ENCODE data around the gene PROSER3. TPM values are rescaled to one million over a fixed set of nuclear protein-coding genes. Genes with fewer than 3 reads are reported as not detected.

The PROSER3 gene
- polyA plus RNA-seq (2013, experiment 1 of 2) = 27.4 TPM
- 27.4 TPM for polyA plus RNA-seq (2013, experiment 2 of 2)

DNA sequence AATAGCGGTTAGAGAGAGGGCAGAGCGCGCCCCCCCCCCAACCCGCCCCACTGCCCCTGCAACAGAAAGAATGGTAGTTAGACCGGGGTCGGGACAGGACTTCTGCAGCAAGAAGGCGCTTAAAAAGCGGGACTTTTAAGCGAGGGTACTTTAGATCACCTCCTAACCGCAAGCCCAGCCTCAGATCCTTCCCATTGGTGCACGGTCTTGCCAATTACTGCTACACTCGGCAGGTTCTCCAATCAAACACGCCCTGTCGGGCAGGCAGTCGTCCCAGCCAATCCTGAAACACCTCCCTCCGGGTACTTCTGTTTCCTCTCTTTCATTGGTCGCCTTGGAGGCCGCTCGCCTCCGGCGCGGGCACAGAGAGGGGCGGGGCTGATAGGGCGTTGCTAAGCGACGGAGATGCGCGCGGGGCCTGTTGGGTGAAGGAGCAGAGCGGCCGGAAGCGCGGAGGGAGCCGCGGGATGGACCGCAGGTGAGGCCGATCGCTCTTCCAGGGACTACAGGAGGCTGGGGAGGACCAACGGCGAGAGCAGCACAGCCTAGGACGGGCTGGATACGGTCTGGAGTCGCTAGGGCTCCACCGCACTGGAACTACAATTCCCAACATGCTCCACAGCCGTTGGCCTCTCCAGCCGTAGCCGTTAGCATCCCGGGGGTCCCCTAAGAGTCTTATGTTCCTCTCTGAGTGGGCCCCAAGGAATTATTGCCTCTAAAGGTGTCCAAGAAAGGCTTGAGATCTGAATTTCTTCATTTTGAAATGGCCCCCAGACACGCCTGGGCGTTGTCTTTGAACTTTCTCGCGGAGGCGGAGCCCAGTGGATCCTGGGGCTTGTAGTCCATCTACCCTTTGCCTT lies at the start of gene PROSER3:
Gene PROSER3, plus strand, starts transcription at position 428 of the 860 bp plus-strand sequence. Its CDS starts 40 bp downstream, at position 468.
- Histone ChIP-seq H3K9me3 (ENCODE audit: control insufficient read depth, low read length) (no peaks in the 10 kb centered on the region), H3K27ac (ENCODE audit: low read depth, low read length, severe bottlenecking) (peak within 1 kb of the TSS; percentile 98), H3K4me3 (ENCODE audit: extremely low read depth, insufficient read depth, low read length, poor library complexity, severe bottlenecking) (peak within 1 kb of the TSS; percentile 93), H3K4me1 (ENCODE audit: control insufficient read depth, insufficient read depth, low read length, poor library complexity, severe bottlenecking) (peaks cover 18% of the 10 kb centered on the region), H3K36me3 (ENCODE audit: control insufficient read depth, insufficient read depth, low read length) (peaks cover 61% of the 10 kb centered on the region)
- WGBS, 2 experiments (ENCODE audit: insufficient coverage in 2 of 2) = 0% methylated on average over 41 to 49 of the region's 53 CpGs

DNA sequence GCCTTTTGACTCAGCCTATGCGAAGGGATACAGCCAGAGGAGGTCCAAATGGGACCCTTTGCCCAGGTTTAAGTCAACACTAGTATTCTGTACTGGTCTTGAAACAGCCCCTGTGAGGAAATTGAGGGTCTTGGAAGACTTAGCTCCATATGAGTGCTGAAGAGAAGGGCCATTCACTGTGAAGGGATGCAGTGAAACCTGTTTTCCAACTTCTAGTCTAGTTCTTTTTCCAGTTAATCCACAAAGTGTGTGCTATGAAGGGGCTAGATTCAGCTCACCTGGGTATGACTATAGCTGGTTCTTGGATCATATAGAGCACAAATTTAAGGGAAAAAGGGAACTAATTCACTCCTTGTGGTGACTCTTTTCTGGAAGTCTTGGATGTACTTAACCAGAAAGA lies 49.6 kb upstream of the PROSER3 start:
- no peak overlapping the region for H3K4me3 ChIP-seq (ENCODE audit: extremely low read depth, insufficient read depth, low read length, poor library complexity, severe bottlenecking)
- H3K36me3 ChIP-seq (ENCODE audit: control insufficient read depth, insufficient read depth, low read length) = no peaks in the 10 kb centered on the region
- WGBS, 2 experiments (ENCODE audit: insufficient coverage in 2 of 2) = 67% methylated on average over 1 of the region's 1 CpG; no CpG with 5 or more reads in 1 of the 2 experiments
- no peaks in the 10 kb centered on the region for H3K9me3 ChIP-seq (ENCODE audit: control insufficient read depth, low read length)
- peaks cover 4% of the 10 kb centered on the region for H3K4me1 ChIP-seq (ENCODE audit: control insufficient read depth, insufficient read depth, low read length, poor library complexity, severe bottlenecking)
- no peak overlapping the region for H3K27ac ChIP-seq (ENCODE audit: low read depth, low read length, severe bottlenecking)

DNA sequence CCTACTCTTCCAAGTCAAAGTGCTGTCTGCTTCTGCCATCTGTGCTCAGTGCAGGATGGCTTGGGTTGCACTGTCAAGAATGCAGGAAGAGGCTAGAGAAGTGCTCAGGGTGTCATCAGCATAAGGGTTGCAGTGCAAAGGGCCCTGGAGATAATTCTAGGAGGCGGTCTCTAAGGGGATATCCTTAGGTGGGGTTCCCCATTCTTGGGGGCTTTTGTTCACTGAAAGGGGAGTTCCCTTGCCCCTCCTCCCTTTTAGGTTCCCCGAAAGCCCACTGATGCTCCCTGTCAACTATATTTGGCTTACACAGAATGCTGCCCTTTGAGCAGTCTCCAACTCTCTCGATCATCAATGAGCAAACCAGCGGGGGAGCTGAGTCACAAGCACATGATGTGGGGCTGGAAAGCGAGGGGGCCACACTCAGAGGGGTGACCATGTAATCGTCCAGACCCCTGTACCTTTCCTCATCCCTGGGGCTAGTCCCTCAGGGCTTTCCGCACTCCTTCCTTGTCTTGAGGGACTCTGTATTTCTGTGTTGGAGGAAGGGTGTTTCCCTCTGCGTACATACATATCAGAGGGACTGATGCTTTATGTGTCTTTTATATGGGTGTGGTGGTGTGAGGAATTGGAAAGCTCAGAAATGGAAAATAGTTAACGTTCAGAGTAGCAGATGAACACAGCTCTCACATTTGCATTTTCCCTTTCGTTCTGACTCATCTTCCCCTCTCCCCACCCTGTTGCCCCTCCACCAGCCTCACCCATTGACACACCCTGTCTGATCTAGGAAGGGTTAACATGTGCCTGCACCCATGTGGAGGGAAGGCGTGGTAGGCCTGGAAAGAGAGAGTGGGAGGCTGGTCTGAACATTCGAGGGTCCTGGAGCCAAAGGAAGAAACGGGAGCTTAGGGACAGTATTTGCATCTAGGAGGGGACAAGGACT lies 46.9 kb upstream of the PROSER3 start:
- WGBS, 2 experiments (ENCODE audit: insufficient coverage in 2 of 2) = 45 to 55% methylated on average over 6 to 8 of the region's 13 CpGs
- Histone ChIP-seq H3K4me1 (ENCODE audit: control insufficient read depth, insufficient read depth, low read length, poor library complexity, severe bottlenecking) (peaks cover 8% of the 10 kb centered on the region), H3K36me3 (ENCODE audit: control insufficient read depth, insufficient read depth, low read length) (no peaks in the 10 kb centered on the region), H3K4me3 (ENCODE audit: extremely low read depth, insufficient read depth, low read length, poor library complexity, severe bottlenecking) (no peak overlapping the region), H3K9me3 (ENCODE audit: control insufficient read depth, low read length) (no peaks in the 10 kb centered on the region), H3K27ac (ENCODE audit: low read depth, low read length, severe bottlenecking) (no peak overlapping the region)

DNA sequence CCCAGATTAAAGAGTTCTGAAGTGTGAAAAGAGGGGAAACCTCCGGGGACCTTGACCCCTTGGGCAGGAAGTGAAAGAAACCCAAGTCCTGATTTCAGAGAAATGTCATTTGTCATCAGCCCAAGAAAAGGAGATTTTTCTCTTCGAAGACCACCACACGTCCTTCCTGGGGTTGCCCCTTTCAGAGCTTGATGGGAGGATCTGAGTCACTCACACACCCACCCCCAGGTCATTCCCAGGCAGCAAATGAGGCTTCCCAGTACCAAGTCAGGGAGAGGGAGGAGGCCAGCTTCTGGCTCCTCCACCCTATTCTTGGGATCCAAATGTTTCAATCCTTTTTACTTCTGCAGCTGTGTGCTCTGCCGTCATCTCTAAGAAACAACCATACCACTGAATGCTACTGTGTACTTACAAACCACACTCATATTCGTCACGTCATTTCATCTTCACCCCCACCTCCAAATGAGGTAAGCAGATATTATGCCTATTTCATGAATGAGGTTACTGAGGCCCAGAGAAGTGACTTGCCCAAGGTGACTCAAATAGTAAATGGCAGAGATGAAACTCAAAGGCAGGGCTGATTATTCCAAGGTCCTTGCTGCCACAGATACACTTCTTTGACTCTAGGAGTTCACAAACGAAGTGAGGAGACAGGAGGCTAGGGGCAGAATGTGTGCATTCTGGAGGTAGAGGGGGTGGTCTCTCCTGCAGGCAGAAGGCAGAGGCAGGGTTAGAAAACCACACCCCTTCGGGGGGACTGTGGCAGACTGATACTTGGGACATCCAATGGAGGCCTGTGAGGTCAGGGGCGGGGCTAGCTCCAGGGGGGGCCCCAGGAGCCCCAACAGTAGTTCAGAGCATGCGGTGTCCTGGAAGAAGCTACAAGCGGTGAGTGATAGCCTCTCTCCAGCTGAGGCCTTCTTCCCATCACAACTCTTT lies 45.1 kb upstream of the PROSER3 start:
- Histone ChIP-seq H3K4me1 (ENCODE audit: control insufficient read depth, insufficient read depth, low read length, poor library complexity, severe bottlenecking) (peaks cover 8% of the 10 kb centered on the region), H3K9me3 (ENCODE audit: control insufficient read depth, low read length) (no peaks in the 10 kb centered on the region), H3K36me3 (ENCODE audit: control insufficient read depth, insufficient read depth, low read length) (no peaks in the 10 kb centered on the region), H3K27ac (ENCODE audit: low read depth, low read length, severe bottlenecking) (no peak overlapping the region), H3K4me3 (ENCODE audit: extremely low read depth, insufficient read depth, low read length, poor library complexity, severe bottlenecking) (no peak overlapping the region)
- WGBS, 2 experiments (ENCODE audit: insufficient coverage in 2 of 2) = 76 to 87% methylated on average over 6 to 9 of the region's 11 CpGs

DNA sequence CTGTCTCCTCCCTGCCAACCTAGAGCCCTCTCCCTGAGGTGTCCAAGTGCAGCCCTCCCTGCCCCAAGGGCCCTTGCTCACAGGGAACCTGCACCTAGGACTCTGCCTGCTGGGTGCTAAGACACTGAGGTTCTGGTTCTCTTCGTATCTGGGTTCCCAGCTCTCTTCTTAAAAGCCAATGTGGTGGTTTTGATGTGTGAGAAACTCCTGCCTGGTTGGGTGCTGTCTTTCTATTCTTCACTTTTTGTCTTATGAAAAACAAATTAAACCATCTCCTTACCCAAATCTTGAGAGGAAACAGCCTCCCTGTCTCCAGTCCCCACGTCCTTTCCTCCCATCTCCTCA lies 44.5 kb upstream of the PROSER3 start:
- Histone ChIP-seq H3K9me3 (ENCODE audit: control insufficient read depth, low read length) (no peaks in the 10 kb centered on the region), H3K36me3 (ENCODE audit: control insufficient read depth, insufficient read depth, low read length) (no peaks in the 10 kb centered on the region), H3K4me1 (ENCODE audit: control insufficient read depth, insufficient read depth, low read length, poor library complexity, severe bottlenecking) (peaks cover 8% of the 10 kb centered on the region), H3K27ac (ENCODE audit: low read depth, low read length, severe bottlenecking) (no peak overlapping the region), H3K4me3 (ENCODE audit: extremely low read depth, insufficient read depth, low read length, poor library complexity, severe bottlenecking) (no peak overlapping the region)
- WGBS, 2 experiments (ENCODE audit: insufficient coverage in 2 of 2) = 57 to 100% methylated on average over 1 of the region's 2 CpGs

DNA sequence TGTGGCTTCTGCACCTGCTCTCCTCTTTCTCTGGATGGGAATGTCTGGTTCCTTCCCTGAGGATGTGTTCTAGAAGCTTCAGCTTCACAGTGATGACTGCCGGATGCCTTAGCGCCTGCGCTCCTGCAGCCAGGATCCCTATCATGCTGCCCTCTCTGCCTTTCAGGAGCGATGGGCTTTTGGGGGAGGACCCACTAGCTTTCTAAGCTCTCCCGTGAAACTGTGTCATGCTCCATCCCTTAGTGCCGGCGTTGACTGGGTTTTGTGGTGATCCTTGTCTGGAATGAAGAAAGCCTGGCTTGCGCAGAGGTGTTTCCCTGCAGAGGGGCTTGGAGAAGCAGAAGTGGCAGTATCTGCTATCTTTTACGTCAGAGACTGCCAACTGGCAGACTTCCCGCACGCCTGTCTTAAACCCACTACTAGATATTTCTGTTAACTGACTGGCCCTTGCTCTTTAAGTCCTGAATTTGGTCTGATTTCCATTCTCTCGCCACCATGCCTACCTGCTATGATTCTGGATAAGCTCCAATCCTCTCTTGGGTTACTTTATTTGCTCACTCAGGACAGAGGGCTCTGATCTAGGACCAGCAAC lies 44.0 kb upstream of the PROSER3 start:
- Histone ChIP-seq H3K27ac (ENCODE audit: low read depth, low read length, severe bottlenecking) (no peak overlapping the region), H3K9me3 (ENCODE audit: control insufficient read depth, low read length) (no peaks in the 10 kb centered on the region), H3K4me1 (ENCODE audit: control insufficient read depth, insufficient read depth, low read length, poor library complexity, severe bottlenecking) (peaks cover 8% of the 10 kb centered on the region), H3K4me3 (ENCODE audit: extremely low read depth, insufficient read depth, low read length, poor library complexity, severe bottlenecking) (no peak overlapping the region), H3K36me3 (ENCODE audit: control insufficient read depth, insufficient read depth, low read length) (no peaks in the 10 kb centered on the region)
- WGBS, 2 experiments (ENCODE audit: insufficient coverage in 2 of 2) = 85 to 94% methylated on average over 11 to 12 of the region's 12 CpGs

DNA sequence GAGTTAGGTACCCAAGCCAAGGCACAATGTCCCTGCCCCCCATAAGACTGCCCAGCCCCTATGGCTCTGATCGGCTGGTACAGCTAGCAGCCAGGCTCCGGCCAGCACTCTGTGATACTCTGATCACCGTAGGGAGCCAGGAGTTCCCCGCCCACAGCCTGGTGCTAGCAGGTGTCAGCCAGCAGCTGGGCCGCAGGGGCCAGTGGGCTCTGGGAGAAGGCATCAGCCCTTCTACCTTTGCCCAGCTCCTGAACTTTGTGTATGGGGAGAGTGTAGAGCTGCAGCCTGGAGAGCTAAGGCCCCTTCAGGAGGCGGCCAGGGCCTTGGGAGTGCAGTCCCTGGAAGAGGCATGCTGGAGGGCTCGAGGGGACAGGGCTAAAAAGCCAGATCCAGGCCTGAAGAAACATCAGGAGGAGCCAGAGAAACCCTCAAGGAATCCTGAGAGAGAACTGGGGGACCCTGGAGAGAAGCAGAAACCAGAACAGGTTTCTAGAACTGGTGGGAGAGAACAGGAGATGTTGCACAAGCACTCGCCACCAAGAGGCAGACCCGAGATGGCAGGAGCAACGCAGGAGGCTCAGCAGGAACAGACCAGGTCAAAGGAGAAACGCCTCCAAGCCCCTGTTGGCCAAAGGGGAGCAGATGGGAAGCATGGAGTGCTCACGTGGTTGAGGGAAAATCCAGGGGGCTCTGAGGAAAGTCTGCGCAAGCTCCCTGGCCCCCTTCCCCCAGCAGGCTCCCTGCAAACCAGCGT lies 43.2 kb upstream of the PROSER3 start:
- no peaks in the 10 kb centered on the region for H3K9me3 ChIP-seq (ENCODE audit: control insufficient read depth, low read length)
- WGBS, 2 experiments (ENCODE audit: insufficient coverage in 2 of 2) = 54 to 62% methylated on average over 10 to 14 of the region's 14 CpGs
- no peak overlapping the region for H3K4me3 ChIP-seq (ENCODE audit: extremely low read depth, insufficient read depth, low read length, poor library complexity, severe bottlenecking)
- H3K36me3 ChIP-seq (ENCODE audit: control insufficient read depth, insufficient read depth, low read length) = peaks cover 7% of the 10 kb centered on the region
- peaks cover 8% of the 10 kb centered on the region for H3K4me1 ChIP-seq (ENCODE audit: control insufficient read depth, insufficient read depth, low read length, poor library complexity, severe bottlenecking)
- no peak overlapping the region for H3K27ac ChIP-seq (ENCODE audit: low read depth, low read length, severe bottlenecking)

DNA sequence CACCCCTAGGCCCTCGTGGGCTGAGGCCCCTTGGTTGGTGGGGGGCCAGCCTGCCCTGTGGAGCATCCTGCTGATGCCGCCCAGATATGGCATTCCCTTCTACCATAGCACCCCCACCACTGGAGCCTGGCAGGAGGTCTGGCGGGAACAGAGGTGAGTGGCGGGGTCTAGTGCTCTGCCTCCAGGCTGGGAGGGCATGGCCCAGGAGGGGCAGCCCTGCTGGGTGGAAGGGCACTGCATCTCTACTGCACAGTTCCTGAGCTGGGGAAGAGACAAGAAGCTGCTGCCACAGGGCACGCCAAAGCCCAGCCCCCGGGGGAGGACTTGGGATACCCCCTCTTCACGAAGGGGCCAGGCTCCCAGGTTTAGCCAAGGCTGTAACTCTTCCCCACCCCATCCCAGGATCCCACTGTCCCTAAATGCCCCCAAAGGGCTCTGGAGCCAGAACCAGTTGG lies 42.6 kb upstream of the PROSER3 start:
- H3K9me3 ChIP-seq (ENCODE audit: control insufficient read depth, low read length) = no peaks in the 10 kb centered on the region
- peaks cover 8% of the 10 kb centered on the region for H3K4me1 ChIP-seq (ENCODE audit: control insufficient read depth, insufficient read depth, low read length, poor library complexity, severe bottlenecking)
- no peak overlapping the region for H3K4me3 ChIP-seq (ENCODE audit: extremely low read depth, insufficient read depth, low read length, poor library complexity, severe bottlenecking)
- 80 to 81% methylated on average over 3 of the region's 7 CpGs for WGBS, 2 experiments (ENCODE audit: insufficient coverage in 2 of 2)
- H3K36me3 ChIP-seq (ENCODE audit: control insufficient read depth, insufficient read depth, low read length) = peaks cover 13% of the 10 kb centered on the region
- no peak overlapping the region for H3K27ac ChIP-seq (ENCODE audit: low read depth, low read length, severe bottlenecking)

DNA sequence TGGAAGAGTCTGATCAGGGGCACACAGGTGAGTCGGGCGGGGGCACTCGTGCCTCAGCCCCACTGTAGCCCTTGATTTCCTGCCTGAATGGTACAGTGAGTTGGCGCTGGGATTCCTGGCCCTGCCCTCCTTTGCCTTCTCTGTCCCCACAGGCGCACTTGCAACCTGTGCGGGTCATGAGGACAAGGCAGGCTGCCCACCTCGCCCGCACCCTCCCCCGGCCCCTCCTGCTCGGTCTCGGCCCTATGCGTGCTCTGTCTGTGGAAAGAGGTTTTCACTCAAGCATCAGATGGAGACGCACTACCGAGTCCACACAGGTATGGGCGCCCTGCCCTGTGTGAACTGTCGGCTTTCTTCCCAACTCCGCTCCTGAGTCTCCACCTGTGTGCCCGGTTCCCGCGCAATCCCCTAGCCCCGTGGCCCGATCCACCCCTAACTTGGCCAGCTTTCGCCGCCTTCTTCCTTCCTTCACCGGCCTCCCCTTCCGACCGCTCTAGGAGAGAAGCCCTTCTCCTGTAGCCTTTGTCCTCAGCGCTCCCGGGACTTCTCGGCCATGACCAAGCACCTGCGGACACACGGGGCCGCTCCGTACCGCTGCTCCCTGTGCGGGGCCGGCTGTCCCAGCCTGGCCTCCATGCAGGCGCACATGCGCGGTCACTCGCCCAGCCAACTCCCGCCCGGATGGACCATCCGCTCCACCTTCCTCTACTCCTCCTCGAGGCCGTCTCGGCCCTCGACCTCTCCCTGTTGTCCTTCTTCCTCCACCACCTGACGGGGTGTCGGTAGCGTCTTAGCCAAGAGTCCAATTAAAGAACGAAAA lies 41.8 kb upstream of the PROSER3 start:
- Histone ChIP-seq H3K4me1 (ENCODE audit: control insufficient read depth, insufficient read depth, low read length, poor library complexity, severe bottlenecking) (peaks cover 6% of the 10 kb centered on the region), H3K9me3 (ENCODE audit: control insufficient read depth, low read length) (no peaks in the 10 kb centered on the region), H3K27ac (ENCODE audit: low read depth, low read length, severe bottlenecking) (peak overlapping the region; percentile 71), H3K4me3 (ENCODE audit: extremely low read depth, insufficient read depth, low read length, poor library complexity, severe bottlenecking) (peak overlapping the region; percentile 69), H3K36me3 (ENCODE audit: control insufficient read depth, insufficient read depth, low read length) (peaks cover 20% of the 10 kb centered on the region)
- 5% methylated on average over 46 to 48 of the region's 52 CpGs for WGBS, 2 experiments (ENCODE audit: insufficient coverage in 2 of 2)
